ENCODE measurements around the gene GANC.

GANC gene

DNA sequence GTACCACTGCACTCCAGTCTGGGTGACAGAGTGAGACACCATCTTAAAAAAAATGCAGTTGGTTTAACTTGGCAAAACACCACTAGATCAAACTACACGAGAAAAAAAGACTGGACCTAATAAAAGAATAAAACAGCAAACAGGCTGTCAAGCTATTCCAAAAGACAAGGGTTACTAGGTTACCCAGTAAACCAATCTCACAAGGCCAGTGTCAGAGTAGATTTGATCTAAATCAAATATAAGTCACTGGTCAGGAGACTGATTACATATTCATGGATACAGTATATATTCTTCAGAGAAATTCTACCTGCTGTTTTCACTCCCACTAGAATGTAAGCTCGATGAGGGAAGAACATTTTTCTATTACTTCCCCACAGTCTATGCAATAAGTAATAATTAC is 2.5 kb upstream of the GANC start:
- Histone ChIP-seq H2BK12ac (ENCODE audit: low read length) (no peak overlapping the region), H3K4me3 (ENCODE audit: low read length in 2 of 2) (no peak overlapping the region)
- WGBS, 2 donors (ENCODE audit: extremely low coverage in 2 of 2, insufficient read length in 2 of 2, insufficient replicate concordance in 1 of 2) = no CpG with 5 or more reads among the region's 2 CpGs

GRCh38 chr15:42270996-42271395 is 2.0 kb upstream of the GANC start:
- H3K23ac ChIP-seq (ENCODE audit: low read depth, low read length, poor library complexity) = no peak overlapping the region
- H4K91ac ChIP-seq (ENCODE audit: low read depth, low read length, poor library complexity) = no peak overlapping the region
- H2BK15ac ChIP-seq (ENCODE audit: low read length) = no peak overlapping the region
- no peak overlapping the region for H2AK5ac ChIP-seq (ENCODE audit: low read depth, low read length)
- H2BK5ac ChIP-seq (ENCODE audit: low read length) = no peak overlapping the region
- no peak overlapping the region for H3K4ac ChIP-seq (ENCODE audit: low read length)
- peaks cover 0 to 9% of the 10 kb centered on the region in 2 donors for H3K9me3 ChIP-seq (replicated peaks in 1 of 2; ENCODE audit: control insufficient read depth in 2 of 2, insufficient read depth in 1 of 2, low read depth in 1 of 2, low read length in 2 of 2)
- H3K14ac ChIP-seq (ENCODE audit: low read length) = no peak overlapping the region
- H3K27me3 ChIP-seq (ENCODE audit: control insufficient read depth in 3 of 3, insufficient read depth in 3 of 3, low read depth in 1 of 3, low read length in 3 of 3) = no peaks in the 10 kb centered on the region
- no peak overlapping the region for H3K4me3 ChIP-seq (ENCODE audit: low read length in 2 of 2)
- H3K18ac ChIP-seq (ENCODE audit: low read length) = no peak overlapping the region
- H2BK120ac ChIP-seq (ENCODE audit: low read depth, low read length) = no peak overlapping the region
- no peak overlapping the region for H2BK12ac ChIP-seq (ENCODE audit: low read length)
- no peak overlapping the region for H3K9ac ChIP-seq (ENCODE audit: low read depth, low read length, poor library complexity)
- no peak overlapping the region for H4K8ac ChIP-seq (ENCODE audit: low read depth, low read length)
- WGBS, 2 donors (ENCODE audit: extremely low coverage in 2 of 2, insufficient read length in 2 of 2, insufficient replicate concordance in 1 of 2) = no CpG with 5 or more reads among the region's 5 CpGs
- no peak overlapping the region for H2AFZ ChIP-seq (ENCODE audit: low read length)
- H3K36me3 ChIP-seq (replicated peaks in 1 of 2; ENCODE audit: control insufficient read depth in 2 of 2, insufficient read depth in 2 of 2, low read length in 2 of 2) = peaks cover 2 to 52% of the 10 kb centered on the region in 2 donors
- no peak overlapping the region for H3K27ac ChIP-seq (replicated peaks; ENCODE audit: low read length)
- no peak for DNase-seq (ENCODE audit: low spot score)
- H3K79me1 ChIP-seq (ENCODE audit: low read depth, low read length) = peaks cover 2% of the 10 kb centered on the region
- H3K4me2 ChIP-seq (ENCODE audit: insufficient read depth, low read length, poor library complexity, severe bottlenecking) = no peak overlapping the region
- H3K4me1 ChIP-seq (ENCODE audit: control insufficient read depth in 2 of 2, insufficient read depth in 1 of 2, low read depth in 1 of 2, low read length in 2 of 2) = peaks cover 2 to 14% of the 10 kb centered on the region in 2 donors

More for the DNA sequence above, 2.5 kb upstream of the GANC start:
- Histone ChIP-seq H3K36me3 (replicated peaks in 1 of 2; ENCODE audit: control insufficient read depth in 2 of 2, insufficient read depth in 2 of 2, low read length in 2 of 2) (peaks cover 5 to 56% of the 10 kb centered on the region in 2 donors), H3K14ac (ENCODE audit: low read length) (no peak overlapping the region), H3K4me2 (ENCODE audit: insufficient read depth, low read length, poor library complexity, severe bottlenecking) (no peak overlapping the region), H3K4ac (ENCODE audit: low read length) (no peak overlapping the region), H3K4me1 (ENCODE audit: control insufficient read depth in 2 of 2, insufficient read depth in 1 of 2, low read depth in 1 of 2, low read length in 2 of 2) (peaks cover 2 to 11% of the 10 kb centered on the region in 2 donors), H4K8ac (ENCODE audit: low read depth, low read length) (no peak overlapping the region), H2AFZ (ENCODE audit: low read length) (no peak overlapping the region), H2BK5ac (ENCODE audit: low read length) (no peak overlapping the region), H3K27me3 (ENCODE audit: control insufficient read depth in 3 of 3, insufficient read depth in 3 of 3, low read depth in 1 of 3, low read length in 3 of 3) (no peaks in the 10 kb centered on the region), H3K23ac (ENCODE audit: low read depth, low read length, poor library complexity) (no peak overlapping the region), H3K9ac (ENCODE audit: low read depth, low read length, poor library complexity) (no peak overlapping the region), H3K27ac (replicated peaks; ENCODE audit: low read length) (no peak overlapping the region), H4K91ac (ENCODE audit: low read depth, low read length, poor library complexity) (no peak overlapping the region), H2BK15ac (ENCODE audit: low read length) (no peak overlapping the region), H3K79me1 (ENCODE audit: low read depth, low read length) (peaks cover 2% of the 10 kb centered on the region), H3K9me3 (replicated peaks in 1 of 2; ENCODE audit: control insufficient read depth in 2 of 2, insufficient read depth in 1 of 2, low read depth in 1 of 2, low read length in 2 of 2) (peaks cover 0 to 9% of the 10 kb centered on the region in 2 donors), H2AK5ac (ENCODE audit: low read depth, low read length) (no peak overlapping the region), H2BK120ac (ENCODE audit: low read depth, low read length) (no peak overlapping the region), H3K18ac (ENCODE audit: low read length) (no peak overlapping the region)
- DNase-seq (ENCODE audit: low spot score) = no peak

DNA sequence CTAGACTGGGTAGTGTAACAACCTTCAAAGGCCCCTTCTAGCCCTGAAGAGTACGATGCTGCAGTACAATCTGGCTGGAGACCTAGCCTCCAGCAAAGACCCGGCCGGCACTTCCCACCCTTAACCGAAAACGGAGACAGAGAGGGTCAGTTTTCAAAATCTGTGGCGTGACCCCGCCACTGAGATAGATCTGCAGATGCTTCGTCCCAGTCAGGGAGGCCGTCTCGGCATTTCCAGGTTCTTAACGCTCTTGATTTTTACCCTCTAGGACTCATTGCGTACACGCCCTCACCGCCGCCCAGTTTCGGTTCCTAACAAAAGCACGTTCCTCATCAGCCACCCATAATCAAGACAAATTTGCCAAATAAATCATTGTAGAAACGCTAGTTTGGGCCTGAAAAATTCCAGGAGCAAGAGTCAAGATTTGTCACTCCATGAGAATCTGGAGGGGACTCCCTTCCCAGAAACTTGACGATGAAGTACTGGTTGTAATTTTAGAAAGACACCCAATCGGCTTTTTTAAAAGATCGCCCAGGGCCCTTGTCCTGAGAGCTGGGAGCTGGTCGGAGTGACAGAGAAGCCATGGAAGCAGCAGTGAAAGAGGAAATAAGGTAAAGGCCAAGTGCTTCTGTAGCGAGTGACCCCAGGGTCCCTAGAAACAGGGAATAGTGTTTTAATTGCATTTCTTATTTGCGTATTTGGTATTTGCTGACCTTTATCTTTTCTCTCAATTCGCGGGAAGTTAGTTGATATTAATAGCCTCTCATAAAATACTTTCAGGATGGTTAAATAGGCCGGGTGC is 1.1 kb downstream of the GANC start:
- peak overlapping the region; percentile 29 for H3K18ac ChIP-seq (ENCODE audit: low read length)
- H2BK15ac ChIP-seq (ENCODE audit: low read length) = no peak overlapping the region
- H3K4me1 ChIP-seq (ENCODE audit: control insufficient read depth in 2 of 2, insufficient read depth in 1 of 2, low read depth in 1 of 2, low read length in 2 of 2) = peaks cover 2 to 14% of the 10 kb centered on the region in 2 donors
- peak overlapping the region; percentile 92 for H2AFZ ChIP-seq (ENCODE audit: low read length)
- H3K79me1 ChIP-seq (ENCODE audit: low read depth, low read length) = peaks cover 2% of the 10 kb centered on the region
- H3K9me3 ChIP-seq (replicated peaks in 1 of 2; ENCODE audit: control insufficient read depth in 2 of 2, insufficient read depth in 1 of 2, low read depth in 1 of 2, low read length in 2 of 2) = no peaks in the 10 kb centered on the region
- H3K14ac ChIP-seq (ENCODE audit: low read length) = no peak overlapping the region
- H3K4me3 ChIP-seq (ENCODE audit: low read length in 2 of 2) = peak overlapping the region; percentile 82 to 83
- no peak overlapping the region for H2BK120ac ChIP-seq (ENCODE audit: low read depth, low read length)
- no peak overlapping the region for H4K91ac ChIP-seq (ENCODE audit: low read depth, low read length, poor library complexity)
- no peak for DNase-seq (ENCODE audit: low spot score)
- peak overlapping the region; percentile 75 for H3K9ac ChIP-seq (ENCODE audit: low read depth, low read length, poor library complexity)
- H2BK5ac ChIP-seq (ENCODE audit: low read length) = no peak overlapping the region
- WGBS, 2 donors (ENCODE audit: extremely low coverage in 2 of 2, insufficient read length in 2 of 2, insufficient replicate concordance in 1 of 2) = no CpG with 5 or more reads among the region's 27 CpGs
- no peaks in the 10 kb centered on the region for H3K27me3 ChIP-seq (ENCODE audit: control insufficient read depth in 3 of 3, insufficient read depth in 3 of 3, low read depth in 1 of 3, low read length in 3 of 3)
- H3K23ac ChIP-seq (ENCODE audit: low read depth, low read length, poor library complexity) = no peak overlapping the region
- H3K4me2 ChIP-seq (ENCODE audit: insufficient read depth, low read length, poor library complexity, severe bottlenecking) = peak overlapping the region; percentile 87
- H2BK12ac ChIP-seq (ENCODE audit: low read length) = no peak overlapping the region
- H2AK5ac ChIP-seq (ENCODE audit: low read depth, low read length) = peak overlapping the region; percentile 8
- H3K27ac ChIP-seq (replicated peaks; ENCODE audit: low read length) = peak overlapping the region; percentile 82
- peak overlapping the region; percentile 1 for H4K8ac ChIP-seq (ENCODE audit: low read depth, low read length)
- peaks cover 0 to 29% of the 10 kb centered on the region in 2 donors for H3K36me3 ChIP-seq (replicated peaks in 1 of 2; ENCODE audit: control insufficient read depth in 2 of 2, insufficient read depth in 2 of 2, low read length in 2 of 2)
- no peak overlapping the region for H3K4ac ChIP-seq (ENCODE audit: low read length)

- Histone ChIP-seq H4K91ac (ENCODE audit: low read depth, low read length, poor library complexity) (no peak overlapping the region), H3K14ac (ENCODE audit: low read length) (no peak overlapping the region), H3K9me3 (replicated peaks in 1 of 2; ENCODE audit: control insufficient read depth in 2 of 2, insufficient read depth in 1 of 2, low read depth in 1 of 2, low read length in 2 of 2) (no peaks in the 10 kb centered on the region), H2AK5ac (ENCODE audit: low read depth, low read length) (peak overlapping the region; percentile 8), H3K4me2 (ENCODE audit: insufficient read depth, low read length, poor library complexity, severe bottlenecking) (peak overlapping the region; percentile 87), H3K23ac (ENCODE audit: low read depth, low read length, poor library complexity) (no peak overlapping the region), H3K4me1 (ENCODE audit: control insufficient read depth in 2 of 2, insufficient read depth in 1 of 2, low read depth in 1 of 2, low read length in 2 of 2) (peaks cover 2 to 14% of the 10 kb centered on the region in 2 donors), H3K27me3 (ENCODE audit: control insufficient read depth in 3 of 3, insufficient read depth in 3 of 3, low read depth in 1 of 3, low read length in 3 of 3) (no peaks in the 10 kb centered on the region), H3K9ac (ENCODE audit: low read depth, low read length, poor library complexity) (no peak overlapping the region), H2BK15ac (ENCODE audit: low read length) (no peak overlapping the region), H3K27ac (replicated peaks; ENCODE audit: low read length) (no peak overlapping the region), H3K4ac (ENCODE audit: low read length) (no peak overlapping the region), H3K36me3 (replicated peaks in 1 of 2; ENCODE audit: control insufficient read depth in 2 of 2, insufficient read depth in 2 of 2, low read length in 2 of 2) (peaks cover 0 to 29% of the 10 kb centered on the region in 2 donors), H2BK5ac (ENCODE audit: low read length) (no peak overlapping the region), H3K79me1 (ENCODE audit: low read depth, low read length) (peaks cover 2% of the 10 kb centered on the region), H3K4me3 (ENCODE audit: low read length in 2 of 2) (peak overlapping the region in 1 of 2 donors; percentile 82), H3K18ac (ENCODE audit: low read length) (no peak overlapping the region), H2BK120ac (ENCODE audit: low read depth, low read length) (no peak overlapping the region), H2BK12ac (ENCODE audit: low read length) (no peak overlapping the region), H4K8ac (ENCODE audit: low read depth, low read length) (no peak overlapping the region), H2AFZ (ENCODE audit: low read length) (peak overlapping the region; percentile 92)
- WGBS, 2 donors (ENCODE audit: extremely low coverage in 2 of 2, insufficient read length in 2 of 2, insufficient replicate concordance in 1 of 2) = no CpG with 5 or more reads among the region's 6 CpGs
- DNase-seq (ENCODE audit: low spot score) = no peak
These were observed 1.6 kb downstream of the GANC start for GRCh38 chr15:42274702-42274989.

Measured in neuronal stem cell (in vitro differentiated cells).